ENCODE results near the gene ZNRF1. TPM values are rescaled to one million over a fixed set of nuclear protein-coding genes. Genes with fewer than 3 reads are reported as not detected.

ZNRF1 gene
- total and polyA plus RNA-seq, 2 of the 13 experiments (the other 11 are each of a cell fraction or from before 2014, with no cell fraction given), result 43.9 to 58.7 TPM

- TF ChIP-seq ATF6 (CRISPR knock-in tag; conservative IDR thresholded peaks at IDR 0.05) (no peak), ZNF510 (CRISPR knock-in tag; IDR thresholded peaks at IDR 0.05; ENCODE audit: low read depth) (0 out of 2 replicates have a peak, but pooled peaks have one; percentile 80), ZNF792 (CRISPR knock-in tag; IDR thresholded peaks at IDR 0.05) (no peak), CHD2 (IDR thresholded peaks at IDR 0.05; ENCODE audit: low read depth, low read length) (no peak), ZFP37 (CRISPR knock-in tag; IDR thresholded peaks at IDR 0.05; ENCODE audit: borderline replicate concordance) (no peak), RELA (CRISPR knock-in tag; IDR thresholded peaks at IDR 0.05) (0 out of 2 replicates have a peak, but pooled peaks have one; percentile 71), ZNF264 (CRISPR knock-in tag; IDR thresholded peaks at IDR 0.05) (no peak), MED8 (CRISPR knock-in tag; IDR thresholded peaks at IDR 0.05; ENCODE audit: insufficient replicate concordance) (no peak), RCOR2 (CRISPR knock-in tag; IDR thresholded peaks at IDR 0.05) (0 out of 2 replicates have a peak, but pooled peaks have one; percentile 47), ZKSCAN1 (IDR thresholded peaks at IDR 0.05; ENCODE audit: low read length) (no peak), KLF13 (CRISPR knock-in tag; IDR thresholded peaks at IDR 0.05) (peak; percentile 18; the same call in 1 of the 2 replicates), STAT6 (CRISPR knock-in tag; IDR thresholded peaks at IDR 0.05; ENCODE audit: borderline replicate concordance) (no peak), NFYC (CRISPR knock-in tag; IDR thresholded peaks at IDR 0.05) (0 out of 2 replicates have a peak, but pooled peaks have one; percentile 35), TRAFD1 (CRISPR knock-in tag; IDR thresholded peaks at IDR 0.05; ENCODE audit: borderline replicate concordance) (no peak; the same call in 1 of the 2 replicates), RORA (CRISPR knock-in tag; IDR thresholded peaks at IDR 0.05) (no peak), DNMT3B (CRISPR knock-in tag; conservative IDR thresholded peaks at IDR 0.05) (no peak; the same call in 1 of the 2 replicates), ETV6 (CRISPR knock-in tag; conservative IDR thresholded peaks at IDR 0.05) (no peak), ZNF260 (CRISPR knock-in tag; IDR thresholded peaks at IDR 0.05; ENCODE audit: borderline replicate concordance, low read depth) (no peak), CHCHD3 (CRISPR knock-in tag; IDR thresholded peaks at IDR 0.05) (no peak), FOXK2 (IDR thresholded peaks at IDR 0.05) (no peak), ZNF329 (CRISPR knock-in tag; IDR thresholded peaks at IDR 0.05; ENCODE audit: low read depth) (no peak), CC2D1A (CRISPR knock-in tag; IDR thresholded peaks at IDR 0.05) (no peak), MZF1 (CRISPR knock-in tag; IDR thresholded peaks at IDR 0.05; ENCODE audit: borderline replicate concordance) (0 out of 2 replicates have a peak, but pooled peaks have one; percentile 24), BHLHE40 (IDR thresholded peaks at IDR 0.05; ENCODE audit: low read length) (peak; percentile 49; the same call in 1 of the 2 replicates), EHMT2 (IDR thresholded peaks at IDR 0.05; ENCODE audit: borderline replicate concordance, low read depth, low read length) (no peak), KDM1A (CRISPR knock-in tag; IDR thresholded peaks at IDR 0.05) (no peak)
Observed at GRCh38 chr16:75110637-75111513, 112.1 kb downstream of the ZNRF1 start (continued).

Measured in HepG2 (cell line).